HepG2 (cell line): ENCODE data around the gene GPR137. TPM values are rescaled to one million over a fixed set of nuclear protein-coding genes. Genes with fewer than 3 reads are reported as not detected.

Experiments used
- ARNT2 ChIP-seq: sonication (generic); formaldehyde crosslinking; IDR thresholded peaks from 2 replicates; pipeline ENCODE4 v1.8.0; 2022; ENCODE audit warnings: mild to moderate bottlenecking, low read depth, missing genetic modification reagents, moderate library complexity
- DPF2 ChIP-seq: sonication (generic); formaldehyde crosslinking; IDR thresholded peaks from 2 replicates; pipeline ENCODE4 v1.4.0; 2020; ENCODE audit warnings: mild to moderate bottlenecking, low read depth, missing genetic modification reagents, borderline replicate concordance
- FOSL2 ChIP-seq: sonication (generic); formaldehyde crosslinking; IDR thresholded peaks from 2 replicates; pipeline ENCODE4 v1.4.0; 2020; ENCODE audit warnings: missing genetic modification reagents
- IKZF5 ChIP-seq: IDR thresholded peaks from 2 replicates; pipeline ENCODE4 v1.6.1; 2018; ENCODE audit warnings: missing genetic modification reagents, mild to moderate bottlenecking, missing compliant biosample characterization
- KDM3A ChIP-seq: IDR thresholded peaks from 2 replicates; pipeline ENCODE4 v1.6.1; 2018; ENCODE audit warnings: low read depth, missing compliant biosample characterization
- MYC ChIP-seq: sonication (generic); formaldehyde crosslinking; IDR thresholded peaks from 2 replicates; pipeline ENCODE4 v1.9.0; 2021; ENCODE audit warnings: missing genetic modification reagents, borderline replicate concordance
- NCOA1 ChIP-seq: sonication (generic); formaldehyde crosslinking; IDR thresholded peaks from 2 replicates; pipeline ENCODE4 v1.9.0; 2021; ENCODE audit warnings: missing genetic modification reagents
- SAFB2 ChIP-seq: sonication (generic); formaldehyde crosslinking; IDR thresholded peaks from 2 replicates; pipeline ENCODE4 v1.5.1; 2020; ENCODE audit warnings: missing genetic modification reagents, low read depth, mild to moderate bottlenecking, borderline replicate concordance
- SALL1 ChIP-seq: sonication (generic); formaldehyde crosslinking; IDR thresholded peaks from 2 replicates; pipeline ENCODE4 v1.8.0; 2022; ENCODE audit warnings: mild to moderate bottlenecking, missing genetic modification reagents
- SNAPC4 ChIP-seq: sonication (generic); formaldehyde crosslinking; IDR thresholded peaks from 2 replicates; pipeline ENCODE4 v1.4.0; 2020; ENCODE audit warnings: mild to moderate bottlenecking, missing genetic modification reagents
- SOX5 ChIP-seq: IDR thresholded peaks from 2 replicates; pipeline ENCODE4 v1.6.1; 2016; ENCODE audit warnings: borderline replicate concordance
- ZBTB46 ChIP-seq: sonication (generic); formaldehyde crosslinking; IDR thresholded peaks from 2 replicates; pipeline ENCODE4 v1.4.0; 2020; ENCODE audit warnings: mild to moderate bottlenecking, missing genetic modification reagents, borderline replicate concordance
- ZMYM4 ChIP-seq: sonication (generic); formaldehyde crosslinking; IDR thresholded peaks from 2 replicates; pipeline ENCODE4 v1.8.1; 2023; ENCODE audit warnings: mild to moderate bottlenecking, missing genetic modification reagents
- ZNF138 ChIP-seq: sonication (generic); formaldehyde crosslinking; IDR thresholded peaks from 2 replicates; pipeline ENCODE4 v1.5.0; 2020; ENCODE audit warnings: mild to moderate bottlenecking, low read depth, missing genetic modification reagents
- ZNF367 ChIP-seq: sonication (generic); formaldehyde crosslinking; IDR thresholded peaks from 2 replicates; pipeline ENCODE4 v1.4.0; 2020; ENCODE audit warnings: missing genetic modification reagents, borderline replicate concordance
- ZNF770 ChIP-seq: sonication (generic); formaldehyde crosslinking; IDR thresholded peaks from 2 replicates; pipeline ENCODE4 v1.5.0; 2020; ENCODE audit warnings: mild to moderate bottlenecking, missing genetic modification reagents
- ZSCAN21 ChIP-seq: sonication (generic); formaldehyde crosslinking; IDR thresholded peaks from 2 replicates; pipeline ENCODE4 v1.8.0; 2022; ENCODE audit warnings: mild to moderate bottlenecking, missing genetic modification reagents, moderate library complexity, borderline replicate concordance
- polyA plus RNA-seq, 8 experiments: library from polyadenylated mRNA; depleted of rRNA in 3 of 8; stranded (reverse) in 7 of 8; unstranded in 1 of 8; fragments of >200 nt; fragmentation: Illumina TruSeq in 4 of 8; extraction: Trizol in 4 of 8; gene quantifications; 2 replicates each; pipeline versions ENCODE4 v1.2.1 to v1.2.3, GENCODE V29; 2011 to 2016; ENCODE audit warnings: low read depth in 4 of 8, missing spikeins in 1 of 8, mixed read lengths in 1 of 8; ENCODE audit not compliant: insufficient read depth in 1 of 8
- total RNA-seq, 5 experiments: library from RNA; depleted of rRNA; stranded (reverse); fragments of >200 nt; fragmentation: Illumina TruSeq; extraction: Trizol; gene quantifications; 2 replicates each; pipeline ENCODE4 v1.2.3, GENCODE V29; 2016; ENCODE audit warnings: low read depth in 1 of 5

Gene GPR137
- total and polyA plus RNA-seq, 2 of the 13 experiments (the other 11 are each of a cell fraction or from before 2014, with no cell fraction given): 8.5 to 13.2 TPM

GRCh38 chr11:64317961-64318765 is 32.5 kb downstream of the GPR137 start, which contains the start of gene PRDX5 (continued):
- TF ChIP-seq ZNF138 (CRISPR knock-in tag) (peak; percentile 81; the same call in 1 of the 2 replicates), NCOA1 (CRISPR knock-in tag) (peak; percentile 28; the same call in 1 of the 2 replicates), MYC (CRISPR knock-in tag) (peak; percentile 72; the same call in 1 of the 2 replicates), ZSCAN21 (peak; percentile 46; the same call in 1 of the 2 replicates), SNAPC4 (peak; percentile 25; the same call in 1 of the 2 replicates), ZBTB46 (CRISPR knock-in tag) (0 out of 2 replicates have a peak, but pooled peaks have one; percentile 51), DPF2 (CRISPR knock-in tag) (no peak), ZNF770 (CRISPR knock-in tag) (0 out of 2 replicates have a peak, but pooled peaks have one; percentile 40), SAFB2 (CRISPR knock-in tag) (peak; percentile 75), SALL1 (CRISPR knock-in tag) (peak; percentile 77), ZNF367 (CRISPR knock-in tag) (no peak), KDM3A (CRISPR knock-in tag) (peak; percentile 74; the same call in 1 of the 2 replicates), ZMYM4 (CRISPR knock-in tag) (peak; percentile 6; the same call in 1 of the 2 replicates), IKZF5 (CRISPR knock-in tag) (peak; percentile 32), FOSL2 (CRISPR knock-in tag) (peak; percentile 8; the same call in 1 of the 2 replicates), ARNT2 (CRISPR knock-in tag) (peak; percentile 87), SOX5 (CRISPR knock-in tag) (no peak)
